ENCODE data around the gene LRP2.

Gene LRP2

GRCh38 chr2:169222665-169223064, 139.7 kb downstream of the LRP2 start:
- no peaks in the 10 kb centered on the region for H3K9me3 ChIP-seq (ENCODE audit: control insufficient read depth, insufficient read depth, low read depth, low read length)
- ChIA-PET POLR2A (no interaction called here), CTCF (interaction anchor here (0.7 to 4.9 kb wide), 11 partner anchors 9 to 278 kb away, joined by 3 to 43 read pairs (median 5); no protein-coding TSS in a partner anchor)
- no peak overlapping the region for H3K27ac ChIP-seq (ENCODE audit: extremely low read depth, low read depth, low read length)
- H3K4me3 ChIP-seq (ENCODE audit: low read depth, low read length) = no peak overlapping the region
- H3K36me3 ChIP-seq (ENCODE audit: control insufficient read depth in 2 of 2, insufficient read depth in 1 of 2, low read length in 2 of 2) = no peaks in the 10 kb centered on the region
- H3K4me1 ChIP-seq (ENCODE audit: control insufficient read depth, insufficient read depth, low read length) = no peaks in the 10 kb centered on the region
- TF ChIP-seq KLF7 (tag by site-specific recombination; IDR thresholded peaks at IDR 0.05; ENCODE audit: borderline replicate concordance) (no peak), OVOL3 (tag by site-specific recombination; IDR thresholded peaks at IDR 0.05) (no peak), MYNN (tag by site-specific recombination; IDR thresholded peaks at IDR 0.05; ENCODE audit: borderline replicate concordance) (no peak), PRDM1 (tag by site-specific recombination; IDR thresholded peaks at IDR 0.05) (peak; percentile 57), ZSCAN30 (tag by site-specific recombination; IDR thresholded peaks at IDR 0.05) (no peak)

- Histone ChIP-seq H3K9me3 (ENCODE audit: control insufficient read depth, insufficient read depth, low read depth, low read length) (no peaks in the 10 kb centered on the region), H3K27ac (ENCODE audit: extremely low read depth, low read depth, low read length) (no peak overlapping the region), H3K4me1 (ENCODE audit: control insufficient read depth, insufficient read depth, low read length) (no peaks in the 10 kb centered on the region), H3K36me3 (ENCODE audit: control insufficient read depth in 2 of 2, insufficient read depth in 1 of 2, low read length in 2 of 2) (no peaks in the 10 kb centered on the region), H3K4me3 (ENCODE audit: low read depth, low read length) (no peak overlapping the region)
- ChIA-PET POLR2A (no interaction called here), CTCF (interaction anchor here (0.5 to 4.9 kb wide), 35 partner anchors 8 to 1358 kb away, joined by 3 to 43 read pairs (median 4); no protein-coding TSS in a partner anchor)
- TF ChIP-seq ZNF114 (tag by site-specific recombination; IDR thresholded peaks at IDR 0.05) (no peak), ZNF654 (tag by site-specific recombination; IDR thresholded peaks at IDR 0.05; ENCODE audit: low read depth) (peak; percentile 51), ZFHX2 (tag by site-specific recombination; conservative IDR thresholded peaks at IDR 0.05) (no peak), CTCF (tag by site-specific recombination; IDR thresholded peaks at IDR 0.05) (peak; percentile 26; the same call in 1 of the 2 replicates)
Observed at GRCh38 chr2:169221745-169222369, 140.5 kb downstream of the LRP2 start.

- CTCF ChIA-PET = interaction anchor here (2.3 to 5.4 kb wide), 2 partner anchors 10 to 100 kb away, joined by 5 to 29 read pairs; no protein-coding TSS in a partner anchor
Observed at GRCh38 chr2:169210917-169211316, 151.4 kb downstream of the LRP2 start.

More at GRCh38 chr2:169210917-169211316, 151.4 kb downstream of the LRP2 start:
- POLR2A ChIA-PET = no interaction called here
- Histone ChIP-seq H3K4me3 (ENCODE audit: low read depth, low read length) (no peak overlapping the region), H3K36me3 (ENCODE audit: control insufficient read depth in 2 of 2, insufficient read depth in 1 of 2, low read length in 2 of 2) (peaks cover 0 to 23% of the 10 kb centered on the region in 2 experiments; a peak in 1 of 3 replicates), H3K9me3 (ENCODE audit: control insufficient read depth, insufficient read depth, low read depth, low read length) (no peaks in the 10 kb centered on the region), H3K4me1 (ENCODE audit: control insufficient read depth, insufficient read depth, low read length) (no peaks in the 10 kb centered on the region), H3K27ac (ENCODE audit: extremely low read depth, low read depth, low read length) (no peak overlapping the region)
- TF ChIP-seq SCRT1 (tag by site-specific recombination; IDR thresholded peaks at IDR 0.05; ENCODE audit: borderline replicate concordance) (no peak), ZNF513 (tag by site-specific recombination; IDR thresholded peaks at IDR 0.05) (no peak), GLI2 (tag by site-specific recombination; IDR thresholded peaks at IDR 0.05; ENCODE audit: borderline replicate concordance, low read depth) (no peak), ZNF133 (tag by site-specific recombination; IDR thresholded peaks at IDR 0.05) (no peak), ZBTB20 (tag by site-specific recombination; IDR thresholded peaks at IDR 0.05) (no peak), ZNF175 (tag by site-specific recombination; IDR thresholded peaks at IDR 0.05) (no peak), FEZF1 (tag by site-specific recombination; IDR thresholded peaks at IDR 0.05) (no peak), ZNF658 (tag by site-specific recombination; IDR thresholded peaks at IDR 0.05) (no peak), ZNF596 (tag by site-specific recombination; IDR thresholded peaks at IDR 0.05) (no peak), KLF9 (tag by site-specific recombination; IDR thresholded peaks at IDR 0.05; ENCODE audit: low read depth) (no peak), ZNF704 (tag by site-specific recombination; IDR thresholded peaks at IDR 0.05) (no peak), ZNF214 (tag by site-specific recombination; IDR thresholded peaks at IDR 0.05; ENCODE audit: borderline replicate concordance) (no peak), ZBTB21 (tag by site-specific recombination; IDR thresholded peaks at IDR 0.05) (no peak), GFI1B (tag by site-specific recombination; IDR thresholded peaks at IDR 0.05) (no peak), PRDM1 (tag by site-specific recombination; IDR thresholded peaks at IDR 0.05) (no peak), ZNF341 (tag by site-specific recombination; IDR thresholded peaks at IDR 0.05; ENCODE audit: low read depth) (no peak), ZBTB26 (tag by site-specific recombination; optimal IDR thresholded peaks at IDR 0.05) (no peak), ZNF292 (tag by site-specific recombination; IDR thresholded peaks at IDR 0.05; ENCODE audit: borderline replicate concordance, low read depth) (no peak), MZF1 (tag by site-specific recombination; IDR thresholded peaks at IDR 0.05; ENCODE audit: borderline replicate concordance) (no peak)

Measured in HEK293 (cell line).